GM12878 (cell line): ENCODE measurements around the gene PRKAA1. TPM values are rescaled to one million over a fixed set of nuclear protein-coding genes. Genes with fewer than 3 reads are reported as not detected.

ENCODE experiments used
- CBX3 ChIP-seq: fragments of 200-600 bp; sonication (generic); IDR thresholded peaks from 2 replicates; pipeline ENCODE4 v1.6.1; 2016; ENCODE audit warnings: low read depth, borderline replicate concordance
- CBX5 ChIP-seq: sonication (generic); IDR thresholded peaks from 2 replicates; pipeline ENCODE4 v1.6.1; 2016; ENCODE audit warnings: low read depth, moderate library complexity, mild to moderate bottlenecking, inconsistent platforms
- EGR1 ChIP-seq, 2 experiments: IDR thresholded peaks; 1 replicate in 1 of 2; 2 replicates in 1 of 2; pipeline ENCODE4 v1.6.1; 2011 to 2012; ENCODE audit warnings: low read depth in 2 of 2, low read length in 2 of 2, borderline replicate concordance in 1 of 2, mild to moderate bottlenecking in 1 of 2, moderate library complexity in 1 of 2
- ESRRA ChIP-seq: IDR thresholded peaks from 2 replicates; pipeline ENCODE4 v1.6.1; 2012; ENCODE audit warnings: mild to moderate bottlenecking, low read length, improper control_type of control experiment
- GATAD2B ChIP-seq: fragments of 450-650 bp; conservative IDR thresholded peaks from 2 replicates; pipeline ENCODE4 v1.6.1; 2017; ENCODE audit warnings: low read depth, mild to moderate bottlenecking, moderate library complexity
- IKZF1 ChIP-seq: fragments of 450-650 bp; conservative IDR thresholded peaks from 2 replicates; pipeline ENCODE4 v1.6.1; 2017; ENCODE audit warnings: antibody characterized with exemption, mild to moderate bottlenecking
- MEF2B ChIP-seq: fragments of 450-650 bp; IDR thresholded peaks from 2 replicates; pipeline ENCODE4 v1.6.1; 2018; ENCODE audit warnings: mild to moderate bottlenecking, moderate library complexity; ENCODE audit not compliant: partially characterized antibody, poor library complexity, severe bottlenecking
- MTA2 ChIP-seq: fragments of 450-650 bp; IDR thresholded peaks from 2 replicates; pipeline ENCODE4 v1.6.1; 2016; ENCODE audit warnings: low read depth, mild to moderate bottlenecking, moderate library complexity
- MYC ChIP-seq: IDR thresholded peaks from 2 replicates; pipeline ENCODE4 v1.6.1; 2011; ENCODE audit warnings: mild to moderate bottlenecking, low read length, moderate library complexity, inconsistent platforms; ENCODE audit not compliant: insufficient read depth, insufficient replicate concordance, insufficient read length, severe bottlenecking
- NR2C2 ChIP-seq: IDR thresholded peaks from 2 replicates; pipeline ENCODE4 v1.6.1; 2011; ENCODE audit warnings: borderline replicate concordance, low read depth; ENCODE audit not compliant: control insufficient read depth, insufficient read length
- PBX3 ChIP-seq: IDR thresholded peaks from 2 replicates; pipeline ENCODE4 v1.6.1; 2011; ENCODE audit warnings: mild to moderate bottlenecking, low read depth, low read length, moderate library complexity; ENCODE audit not compliant: insufficient replicate concordance
- PML ChIP-seq: IDR thresholded peaks from 2 replicates; pipeline ENCODE4 v1.6.1; 2012; ENCODE audit warnings: low read length, inconsistent platforms
- SKIL ChIP-seq: fragments of 450-650 bp; IDR thresholded peaks from 2 replicates; pipeline ENCODE4 v1.6.1; 2017; ENCODE audit warnings: mild to moderate bottlenecking, low read depth, inconsistent platforms; ENCODE audit not compliant: poor library complexity, severe bottlenecking
- SMC3 ChIP-seq: IDR thresholded peaks from 2 replicates; pipeline ENCODE4 v1.6.1; 2011; ENCODE audit warnings: low read length, improper control_type of control experiment, borderline replicate concordance
- ZBED1 ChIP-seq: IDR thresholded peaks from 2 replicates; pipeline ENCODE4 v1.6.1; 2016; ENCODE audit warnings: borderline replicate concordance
- polyA plus RNA-seq, 11 experiments: library from polyadenylated mRNA; depleted of rRNA in 4 of 11; unstranded in 6 of 11; stranded (reverse) in 5 of 11; fragments of >200 nt; fragmentation: Nextera tagmentation in 4 of 11; fragmentation: Illumina TruSeq in 1 of 11; extraction: Ambion mirVana in 4 of 11; extraction: Trizol in 1 of 11; gene quantifications; 1 replicate in 1 of 11; 2 replicates in 10 of 11; pipeline versions ENCODE4 v1.2.1 to v1.2.3, GENCODE V29; 2011 to 2016; ENCODE audit warnings: inconsistent platforms in 2 of 11, missing spikeins in 2 of 11, low read depth in 1 of 11
- total RNA-seq, 4 experiments: library from RNA; depleted of rRNA in 3 of 4; stranded (reverse); fragments of >200 nt in 3 of 4; fragmentation: Illumina TruSeq in 1 of 4; extraction: Trizol in 1 of 4; gene quantifications; 2 replicates each; pipeline versions ENCODE4 v1.2.1 to v1.2.3, GENCODE V29; 2013 to 2021
- TF ChIP-seq, protein P1 (sequence below): IDR thresholded peaks from 2 replicates; pipeline ENCODE4 v1.6.1; 2011; ENCODE audit warnings: low read depth, mild to moderate bottlenecking, low read length, moderate library complexity, borderline replicate concordance; ENCODE audit errors: extremely low read depth
- TF ChIP-seq, protein P2 (sequence below): fragments of 450-650 bp; IDR thresholded peaks from 2 replicates; pipeline ENCODE4 v1.6.1; 2016; ENCODE audit warnings: mild to moderate bottlenecking
- TF ChIP-seq, protein P3 (sequence below): fragments of 450-650 bp; IDR thresholded peaks from 2 replicates; pipeline ENCODE4 v1.6.1; 2017; ENCODE audit warnings: mild to moderate bottlenecking, moderate library complexity

The PRKAA1 gene
- total and polyA plus RNA-seq, 10 of the 15 experiments (the other 5 are each of a cell fraction or from before 2014, with no cell fraction given) = 13.6 to 55.5 (median 29.6) TPM

DNA sequence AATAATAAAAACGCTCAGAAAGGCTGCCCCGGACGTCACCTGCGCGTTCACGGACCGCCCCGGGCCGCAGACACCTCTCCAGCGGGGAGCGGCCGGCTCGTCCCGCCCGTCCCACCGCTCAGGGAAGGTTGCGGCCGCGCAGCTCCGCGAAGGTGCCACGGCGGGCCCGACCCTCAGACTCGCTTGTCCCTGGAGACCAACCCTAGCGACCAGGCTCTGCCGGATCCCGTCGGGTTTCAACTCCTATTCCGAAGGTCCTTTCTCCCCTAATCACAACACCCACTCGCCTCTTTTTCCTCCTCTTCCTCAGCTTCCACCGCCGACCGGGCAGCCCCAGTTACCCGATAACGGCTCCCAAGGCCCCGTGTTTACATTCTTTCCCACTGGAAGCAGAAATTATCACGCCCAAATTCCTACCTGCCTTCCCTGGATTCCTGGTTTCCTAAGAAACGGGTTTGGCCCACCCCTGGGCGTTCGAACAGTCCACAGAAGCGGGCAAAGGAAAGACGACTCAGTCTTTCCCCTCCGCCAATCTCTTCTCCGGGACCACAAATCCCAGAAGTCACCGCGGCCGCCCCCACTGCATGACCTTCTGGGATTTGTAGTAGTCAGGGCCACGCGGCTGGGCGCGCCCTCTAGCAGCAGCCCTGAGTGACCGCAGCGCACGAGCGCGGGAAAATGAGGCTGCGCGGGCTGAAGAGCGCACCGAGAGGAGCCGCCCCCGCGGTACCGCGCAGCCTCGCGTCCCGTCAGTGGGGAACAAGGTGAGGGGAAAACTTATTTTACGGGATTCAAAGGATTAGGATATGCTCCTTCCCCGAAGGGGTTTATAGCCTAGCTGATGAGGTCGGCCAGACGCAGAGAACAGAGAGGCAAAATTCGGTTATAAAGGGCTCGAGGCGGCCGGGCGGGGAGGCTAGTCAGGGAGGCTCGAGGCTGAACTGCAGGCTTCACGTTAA lies 42.5 kb downstream of the PRKAA1 start, which contains the start of gene TTC33 (continued):
- TF ChIP-seq, protein P1, sequence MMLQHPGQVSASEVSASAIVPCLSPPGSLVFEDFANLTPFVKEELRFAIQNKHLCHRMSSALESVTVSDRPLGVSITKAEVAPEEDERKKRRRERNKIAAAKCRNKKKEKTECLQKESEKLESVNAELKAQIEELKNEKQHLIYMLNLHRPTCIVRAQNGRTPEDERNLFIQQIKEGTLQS = peak; percentile 66; the same call in 1 of the 2 replicates
- peak; percentile 17 to 87 for TF ChIP-seq EGR1 (IDR thresholded peaks at IDR 0.05; ENCODE audit: borderline replicate concordance in 1 of 2, low read depth in 2 of 2, low read length in 2 of 2)
- TF ChIP-seq, protein P2, sequence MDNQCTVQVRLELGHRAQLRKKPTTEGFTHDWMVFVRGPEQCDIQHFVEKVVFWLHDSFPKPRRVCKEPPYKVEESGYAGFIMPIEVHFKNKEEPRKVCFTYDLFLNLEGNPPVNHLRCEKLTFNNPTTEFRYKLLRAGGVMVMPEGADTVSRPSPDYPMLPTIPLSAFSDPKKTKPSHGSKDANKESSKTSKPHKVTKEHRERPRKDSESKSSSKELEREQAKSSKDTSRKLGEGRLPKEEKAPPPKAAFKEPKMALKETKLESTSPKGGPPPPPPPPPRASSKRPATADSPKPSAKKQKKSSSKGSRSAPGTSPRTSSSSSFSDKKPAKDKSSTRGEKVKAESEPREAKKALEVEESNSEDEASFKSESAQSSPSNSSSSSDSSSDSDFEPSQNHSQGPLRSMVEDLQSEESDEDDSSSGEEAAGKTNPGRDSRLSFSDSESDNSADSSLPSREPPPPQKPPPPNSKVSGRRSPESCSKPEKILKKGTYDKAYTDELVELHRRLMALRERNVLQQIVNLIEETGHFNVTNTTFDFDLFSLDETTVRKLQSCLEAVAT = peak; percentile 56; the same call in 1 of the 2 replicates
- TF ChIP-seq MTA2 = peak; percentile 10; the same call in 1 of the 2 replicates
- no peak for TF ChIP-seq PML
- peak; percentile 34; the same call in 1 of the 2 replicates for TF ChIP-seq SMC3
- TF ChIP-seq SKIL = no peak
- no peak for TF ChIP-seq GATAD2B
- TF ChIP-seq MEF2B = peak; percentile 73
- TF ChIP-seq ESRRA = no peak; the same call in 1 of the 2 replicates
- peak; percentile 84 for TF ChIP-seq MYC
- no peak for TF ChIP-seq ZBED1
- TF ChIP-seq CBX3 = no peak
- peak; percentile 99 for TF ChIP-seq IKZF1
- peak; percentile 39 for TF ChIP-seq PBX3
- TF ChIP-seq, protein P3, sequence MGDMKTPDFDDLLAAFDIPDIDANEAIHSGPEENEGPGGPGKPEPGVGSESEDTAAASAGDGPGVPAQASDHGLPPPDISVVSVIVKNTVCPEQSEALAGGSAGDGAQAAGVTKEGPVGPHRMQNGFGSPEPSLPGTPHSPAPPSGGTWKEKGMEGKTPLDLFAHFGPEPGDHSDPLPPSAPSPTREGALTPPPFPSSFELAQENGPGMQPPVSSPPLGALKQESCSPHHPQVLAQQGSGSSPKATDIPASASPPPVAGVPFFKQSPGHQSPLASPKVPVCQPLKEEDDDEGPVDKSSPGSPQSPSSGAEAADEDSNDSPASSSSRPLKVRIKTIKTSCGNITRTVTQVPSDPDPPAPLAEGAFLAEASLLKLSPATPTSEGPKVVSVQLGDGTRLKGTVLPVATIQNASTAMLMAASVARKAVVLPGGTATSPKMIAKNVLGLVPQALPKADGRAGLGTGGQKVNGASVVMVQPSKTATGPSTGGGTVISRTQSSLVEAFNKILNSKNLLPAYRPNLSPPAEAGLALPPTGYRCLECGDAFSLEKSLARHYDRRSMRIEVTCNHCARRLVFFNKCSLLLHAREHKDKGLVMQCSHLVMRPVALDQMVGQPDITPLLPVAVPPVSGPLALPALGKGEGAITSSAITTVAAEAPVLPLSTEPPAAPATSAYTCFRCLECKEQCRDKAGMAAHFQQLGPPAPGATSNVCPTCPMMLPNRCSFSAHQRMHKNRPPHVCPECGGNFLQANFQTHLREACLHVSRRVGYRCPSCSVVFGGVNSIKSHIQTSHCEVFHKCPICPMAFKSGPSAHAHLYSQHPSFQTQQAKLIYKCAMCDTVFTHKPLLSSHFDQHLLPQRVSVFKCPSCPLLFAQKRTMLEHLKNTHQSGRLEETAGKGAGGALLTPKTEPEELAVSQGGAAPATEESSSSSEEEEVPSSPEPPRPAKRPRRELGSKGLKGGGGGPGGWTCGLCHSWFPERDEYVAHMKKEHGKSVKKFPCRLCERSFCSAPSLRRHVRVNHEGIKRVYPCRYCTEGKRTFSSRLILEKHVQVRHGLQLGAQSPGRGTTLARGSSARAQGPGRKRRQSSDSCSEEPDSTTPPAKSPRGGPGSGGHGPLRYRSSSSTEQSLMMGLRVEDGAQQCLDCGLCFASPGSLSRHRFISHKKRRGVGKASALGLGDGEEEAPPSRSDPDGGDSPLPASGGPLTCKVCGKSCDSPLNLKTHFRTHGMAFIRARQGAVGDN = no peak
- peak; percentile 85 for TF ChIP-seq CBX5
- TF ChIP-seq NR2C2 = no peak
